Transverse colon (tissue), 4 donors: Measurements from ENCODE around the gene ALOX15. TPM values are rescaled to one million over a fixed set of nuclear protein-coding genes. Genes with fewer than 3 reads are reported as not detected.
"Not testable (repeated sequence)": the region's sequence is repeated elsewhere in the genome, so short reads cannot be mapped to it uniquely, and the experiment has no call there.

Experiments
- DNase-seq: peaks from one replicate; pipeline ENCODE4 v3.0.0-alpha.2; 2019
- H3K27ac ChIP-seq, 4 donors: fragments of 200-600 bp; sonication (generic); 2 replicates each; pipeline ENCODE4 v1.5.1; 2016 to 2018; ENCODE audit warnings: inconsistent platforms in 4 of 4
- H3K27me3 ChIP-seq: fragments of 200-600 bp; sonication (generic); 2 replicates; pipeline ENCODE4 v1.5.1; 2017; ENCODE audit warnings: inconsistent platforms
- H3K36me3 ChIP-seq, 4 donors: fragments of 200-600 bp; sonication (generic); 2 replicates each; pipeline ENCODE4 v1.5.1; 2017 to 2019; ENCODE audit warnings: inconsistent platforms in 4 of 4
- H3K4me1 ChIP-seq, 4 donors: fragments of 200-600 bp; sonication (generic); 2 replicates each; pipeline ENCODE4 v1.5.1; 2017 to 2020; ENCODE audit warnings: inconsistent platforms in 4 of 4
- H3K4me3 ChIP-seq, 4 donors: fragments of 200-600 bp; sonication (generic); 1 replicate in 1 of 4; 2 replicates in 3 of 4; pipeline versions ENCODE4 v1.5.1 to v1.6.1; 2017 to 2019; ENCODE audit warnings: inconsistent platforms in 4 of 4
- H3K9me3 ChIP-seq, 2 donors: fragments of 200-600 bp; sonication (generic); 2 replicates each; pipeline ENCODE4 v1.5.1; 2017 to 2019; ENCODE audit warnings: inconsistent platforms in 2 of 2
- EP300 ChIP-seq: sonication (generic); formaldehyde crosslinking; IDR thresholded peaks from one replicate; pipeline ENCODE4 v1.6.1; 2017; ENCODE audit warnings: antibody characterized with exemption, low read depth
- POLR2A ChIP-seq: fragments of 450-650 bp; IDR thresholded peaks from one replicate; pipeline ENCODE4 v1.6.1; 2016; ENCODE audit warnings: antibody characterized with exemption, mild to moderate bottlenecking, moderate library complexity
- POLR2AphosphoS5 ChIP-seq, 3 donors: sonication (generic); formaldehyde crosslinking; IDR thresholded peaks; one replicate each; pipeline ENCODE4 v1.6.1; 2016; ENCODE audit warnings: antibody characterized with exemption in 3 of 3
- WGBS, 2 donors: methylation state at CpG; one replicate each; pipeline ENCODE4 v1.1.5; 2018; ENCODE audit warnings: low coverage in 1 of 2; 5-methylcytosine and 5-hydroxymethylcytosine counted together
- in situ Hi-C, 4 donors: fragments of 200-750 bp; cut with MboI; loops; one replicate each; pipeline versions ENCODE4 v1.15.0 to v1.15.1; 2017; ENCODE audit warnings: low sequenced_read_pairs in 3 of 4, low pct_ligation_motif_present in 1 of 4, low pct_unique_long_range_greater_than_20kb in 1 of 4
- intact Hi-C: fragments of 100-400 bp; cut with DNase I; formaldehyde crosslinking; loops from one replicate; pipeline ENCODE4 v1.15.1; 2023; ENCODE audit warnings: low total_unique reads
- total RNA-seq, 4 donors: library from RNA; depleted of rRNA; stranded (reverse); fragments of >200 nt; gene quantifications; one replicate each; pipeline ENCODE4 v1.1.0, GENCODE V29; 2016
- TF ChIP-seq, protein P1 (sequence below), 5 experiments: fragments of 200-600 bp in 3 of 5; fragments of 450-650 bp in 2 of 5; sonication (generic) in 3 of 5; IDR thresholded peaks; 1 replicate in 2 of 5; 2 replicates in 3 of 5; pipeline ENCODE4 v1.5.1; 2016 to 2017; ENCODE audit warnings: antibody characterized with exemption in 5 of 5, inconsistent platforms in 3 of 5, mild to moderate bottlenecking in 2 of 5, moderate library complexity in 1 of 5

The ALOX15 gene
- total RNA-seq, 4 donors from 2014 or later = 0.41 to 0.48 TPM; not detected in 2

DNA sequence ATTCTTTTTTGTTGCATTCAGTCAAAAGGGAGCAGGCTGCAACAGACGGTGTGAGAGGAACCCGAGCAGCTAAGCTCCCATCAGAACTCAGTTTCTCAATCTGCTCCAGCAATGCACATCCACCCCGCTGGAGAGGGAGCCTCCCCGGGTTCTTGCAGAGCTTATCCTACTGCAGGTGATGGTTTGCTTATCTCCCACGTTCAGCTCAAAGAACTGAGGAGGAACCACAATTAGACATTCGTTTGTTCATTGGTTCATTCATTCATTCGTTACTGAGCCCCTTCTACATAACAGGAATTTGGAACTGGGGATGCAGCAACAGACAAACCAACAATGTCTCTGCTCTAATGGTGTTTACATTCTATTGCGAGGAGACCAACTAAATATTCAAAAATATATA is 22.2 kb upstream of the ALOX15 start:
- Histone ChIP-seq H3K27me3 (no peaks in the 10 kb centered on the region), H3K4me1 (peaks cover 0 to 10% (median 4%) of the 10 kb centered on the region in 4 donors), H3K36me3 (no peaks in the 10 kb centered on the region), H3K9me3 (no peaks in the 10 kb centered on the region), H3K4me3 (no peak overlapping the region), H3K27ac (no peak overlapping the region)
- no peak for TF ChIP-seq POLR2A
- TF ChIP-seq POLR2AphosphoS5 (IDR thresholded peaks at IDR 0.05) = no peak
- TF ChIP-seq EP300 = no peak
- TF ChIP-seq, protein P1, sequence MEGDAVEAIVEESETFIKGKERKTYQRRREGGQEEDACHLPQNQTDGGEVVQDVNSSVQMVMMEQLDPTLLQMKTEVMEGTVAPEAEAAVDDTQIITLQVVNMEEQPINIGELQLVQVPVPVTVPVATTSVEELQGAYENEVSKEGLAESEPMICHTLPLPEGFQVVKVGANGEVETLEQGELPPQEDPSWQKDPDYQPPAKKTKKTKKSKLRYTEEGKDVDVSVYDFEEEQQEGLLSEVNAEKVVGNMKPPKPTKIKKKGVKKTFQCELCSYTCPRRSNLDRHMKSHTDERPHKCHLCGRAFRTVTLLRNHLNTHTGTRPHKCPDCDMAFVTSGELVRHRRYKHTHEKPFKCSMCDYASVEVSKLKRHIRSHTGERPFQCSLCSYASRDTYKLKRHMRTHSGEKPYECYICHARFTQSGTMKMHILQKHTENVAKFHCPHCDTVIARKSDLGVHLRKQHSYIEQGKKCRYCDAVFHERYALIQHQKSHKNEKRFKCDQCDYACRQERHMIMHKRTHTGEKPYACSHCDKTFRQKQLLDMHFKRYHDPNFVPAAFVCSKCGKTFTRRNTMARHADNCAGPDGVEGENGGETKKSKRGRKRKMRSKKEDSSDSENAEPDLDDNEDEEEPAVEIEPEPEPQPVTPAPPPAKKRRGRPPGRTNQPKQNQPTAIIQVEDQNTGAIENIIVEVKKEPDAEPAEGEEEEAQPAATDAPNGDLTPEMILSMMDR (IDR thresholded peaks at IDR 0.05) = no peak
- DNase-seq = no peak
- 70 to 93% methylated on average over 3 to 8 of the region's 8 CpGs for WGBS, 2 donors
- in situ Hi-C loops = no loop called here
- intact Hi-C loops = no loop called here

DNA sequence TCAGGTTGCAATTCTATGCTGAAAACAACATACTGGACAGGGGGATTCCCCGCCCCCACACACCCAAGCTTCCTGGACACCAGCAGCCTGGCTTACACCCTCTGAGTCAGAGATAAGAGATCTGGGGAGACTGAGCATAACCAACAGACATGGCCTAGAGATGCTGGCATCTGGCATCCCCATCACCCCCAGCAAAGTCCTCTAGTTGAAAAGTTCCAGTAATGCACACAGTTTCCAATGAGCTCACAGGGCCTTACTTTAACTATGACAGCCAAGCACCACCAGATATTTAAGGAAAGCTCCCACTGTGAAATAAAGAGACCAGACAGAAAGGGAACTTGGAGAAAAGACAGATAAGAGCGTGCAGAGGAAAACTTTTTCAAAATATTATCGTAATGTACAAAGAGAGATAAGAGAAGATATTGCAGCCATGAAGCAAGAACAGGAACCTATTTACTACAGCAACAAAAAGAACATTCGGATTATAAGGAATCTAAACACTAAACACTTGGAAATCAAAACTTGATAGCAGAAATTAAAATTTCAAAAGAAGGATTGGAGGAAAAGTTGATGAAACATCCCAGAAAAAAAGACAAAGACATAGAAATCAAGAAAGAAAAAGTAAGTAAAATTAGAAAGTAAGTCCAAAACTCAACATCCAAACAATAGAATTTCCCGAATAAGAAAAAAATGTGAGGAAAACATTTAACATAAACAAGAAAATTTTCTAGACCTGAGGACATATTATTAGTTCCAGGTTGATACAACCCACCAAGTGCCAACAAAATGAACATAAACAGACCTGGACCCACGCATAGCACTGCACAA is 17.2 kb upstream of the ALOX15 start:
- TF ChIP-seq EP300 = no peak
- TF ChIP-seq, protein P1 (IDR thresholded peaks at IDR 0.05) = no peak
- Histone ChIP-seq H3K36me3 (no peaks in the 10 kb centered on the region), H3K27me3 (no peaks in the 10 kb centered on the region), H3K4me3 (no peak overlapping the region), H3K4me1 (no peaks in the 10 kb centered on the region), H3K27ac (no peak overlapping the region), H3K9me3 (no peaks in the 10 kb centered on the region)
- WGBS, 2 donors = 83 to 85% methylated on average over 6 of the region's 6 CpGs
- in situ Hi-C loops (no loop called here), intact Hi-C loops (no loop called here)
- no peak for DNase-seq

GRCh38 chr17:4657678-4658077 is 16.2 kb upstream of the ALOX15 start:
- H3K4me3 ChIP-seq = no peak overlapping the region
- no peak overlapping the region for H3K27ac ChIP-seq
- TF ChIP-seq, protein P1 (IDR thresholded peaks at IDR 0.05) = no peak
- TF ChIP-seq EP300 (no peak), POLR2A (no peak), POLR2AphosphoS5 (IDR thresholded peaks at IDR 0.05) (no peak)
- in situ Hi-C loops (no loop called here), intact Hi-C loops (no loop called here)
- no peaks in the 10 kb centered on the region for H3K4me1 ChIP-seq
- DNase-seq = no peak
- H3K9me3 ChIP-seq = no peaks in the 10 kb centered on the region
- H3K27me3 ChIP-seq = no peaks in the 10 kb centered on the region
- no peaks in the 10 kb centered on the region for H3K36me3 ChIP-seq
- 92% methylated on average over 2 of the region's 2 CpGs; no CpG with 5 or more reads in 1 of the 2 donors for WGBS, 2 donors

DNA sequence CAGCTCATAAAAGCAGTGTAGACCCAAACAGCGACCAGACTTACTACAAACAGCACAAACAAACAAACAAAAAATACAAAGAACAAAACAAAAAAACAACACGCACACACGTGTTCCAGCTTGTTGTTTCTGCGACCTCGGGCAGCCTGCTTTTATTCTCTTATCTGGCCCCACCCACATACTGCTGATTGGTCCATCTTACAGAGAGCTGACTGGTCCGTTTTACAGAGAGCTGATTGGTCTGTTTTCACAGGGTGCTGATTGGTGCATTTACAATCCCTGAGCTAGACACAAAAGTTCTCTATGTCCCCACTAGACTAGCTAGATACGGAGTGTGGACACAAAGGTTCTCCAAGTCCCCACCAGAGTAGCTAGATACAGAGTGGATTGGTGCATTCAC is 14.5 kb upstream of the ALOX15 start:
- H3K27me3 ChIP-seq, H3K4me1 ChIP-seq, in situ Hi-C loops, DNase-seq, H3K36me3 ChIP-seq, intact Hi-C loops, H3K4me3 ChIP-seq, H3K27ac ChIP-seq, H3K9me3 ChIP-seq: not testable (repeated sequence)
- WGBS, 2 donors = 85% methylated on average over 5 to 7 of the region's 7 CpGs

DNA sequence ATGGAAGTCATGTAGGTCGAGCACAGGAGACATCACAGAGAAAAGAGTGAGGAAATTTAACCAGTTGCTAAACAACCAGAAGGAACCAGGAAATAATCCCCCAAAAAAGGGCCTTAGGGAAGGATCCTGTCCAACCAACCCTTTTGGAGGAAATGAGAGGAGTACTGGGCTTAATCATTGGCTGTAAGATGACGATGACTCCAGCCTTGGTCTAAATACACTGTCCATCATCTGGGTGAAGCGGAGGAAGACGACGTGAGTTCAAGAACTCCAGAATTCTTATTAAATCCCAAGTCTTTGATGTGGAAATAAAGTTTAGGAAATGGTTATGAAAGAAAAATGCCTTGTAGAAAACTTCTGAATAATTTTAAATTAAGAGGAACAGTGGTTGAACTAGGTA is 11.5 kb upstream of the ALOX15 start:
- DNase-seq = no peak
- no peaks in the 10 kb centered on the region for H3K27me3 ChIP-seq
- TF ChIP-seq POLR2A = no peak
- intact Hi-C loops (no loop called here), in situ Hi-C loops (no loop called here)
- no peak overlapping the region for H3K4me3 ChIP-seq
- peaks cover 0 to 16% (median 12%) of the 10 kb centered on the region in 4 donors for H3K4me1 ChIP-seq
- H3K36me3 ChIP-seq = no peaks in the 10 kb centered on the region
- 79 to 80% methylated on average over 5 of the region's 5 CpGs for WGBS, 2 donors
- H3K9me3 ChIP-seq = no peaks in the 10 kb centered on the region
- no peak overlapping the region for H3K27ac ChIP-seq
